ELF-1 (cell line): ENCODE results near the gene PAIP1.
"Not testable (repeated sequence)": the region's sequence is repeated elsewhere in the genome, so short reads cannot be mapped to it uniquely, and the experiment has no call there.

Experiments
- DNase-seq: peaks from one replicate; pipeline ENCODE4 v3.0.0-alpha.2; 2016; ENCODE audit warnings: low read depth, low spot score

The PAIP1 gene

GRCh38 chr5:43556857-43557542, at the start of gene PAIP1:
Gene PAIP1, minus strand, starts transcription at chr5:43557077. Its CDS starts 231 bp downstream, at chr5:43556846.
- DNase-seq: peak; percentile 83

- DNase-seq: no peak
Measured at GRCh38 chr5:43606351-43606750, 49.5 kb upstream of the PAIP1 start.

- no peak for DNase-seq
Measured at GRCh38 chr5:43604699-43605098, 47.8 kb upstream of the PAIP1 start.

GRCh38 chr5:43603344-43604217, 46.7 kb upstream of the PAIP1 start:
- DNase-seq: peak; percentile 80

GRCh38 chr5:43602461-43603343, 45.8 kb upstream of the PAIP1 start, which contains the start of gene NNT:
Gene NNT, plus strand, starts transcription at chr5:43603180. Its CDS starts 6,016 bp downstream, at chr5:43609196.
- DNase-seq: peak; percentile 81

GRCh38 chr5:43601454-43602260, 44.8 kb upstream of the PAIP1 start:
- DNase-seq: no peak

GRCh38 chr5:43598927-43599326, 42.0 kb upstream of the PAIP1 start:
- DNase-seq: not testable (repeated sequence)

GRCh38 chr5:43592363-43592762, 35.5 kb upstream of the PAIP1 start:
- no peak for DNase-seq

GRCh38 chr5:43590700-43591099, 33.8 kb upstream of the PAIP1 start:
- DNase-seq: no peak

- DNase-seq: no peak
Measured at GRCh38 chr5:43589310-43589709, 32.4 kb upstream of the PAIP1 start.

GRCh38 chr5:43588842-43589241, 32.0 kb upstream of the PAIP1 start:
- no peak for DNase-seq

GRCh38 chr5:43584166-43584699, 27.4 kb upstream of the PAIP1 start:
- DNase-seq: no peak

GRCh38 chr5:43583724-43584123, 26.8 kb upstream of the PAIP1 start:
- DNase-seq: no peak

GRCh38 chr5:43582082-43583005, 25.5 kb upstream of the PAIP1 start:
- no peak for DNase-seq

- DNase-seq: no peak
Measured at GRCh38 chr5:43581398-43581797, 24.5 kb upstream of the PAIP1 start.

- not testable (repeated sequence) for DNase-seq
Measured at GRCh38 chr5:43580402-43581210, 23.7 kb upstream of the PAIP1 start.

- no peak for DNase-seq
Measured at GRCh38 chr5:43573058-43573457, 16.2 kb upstream of the PAIP1 start.

- DNase-seq: no peak
Measured at GRCh38 chr5:43572357-43572756, 15.5 kb upstream of the PAIP1 start.

- no peak for DNase-seq
Measured at GRCh38 chr5:43571237-43571636, 14.4 kb upstream of the PAIP1 start.
